Endodermal cell (in vitro differentiated cells): Measurements from ENCODE around the gene CCDC33. TPM values are rescaled to one million over a fixed set of nuclear protein-coding genes. Genes with fewer than 3 reads are reported as not detected.

Experiments used
- DNase-seq: peaks from one replicate; pipeline ENCODE4 v3.0.0-alpha.2; 2017
- H3K27ac ChIP-seq: 2 replicates; pipeline ENCODE4 v1.5.1; 2013; ENCODE audit warnings: mild to moderate bottlenecking, low read depth, low read length, moderate library complexity
- H3K27me3 ChIP-seq: 2 replicates; pipeline ENCODE4 v1.6.1; 2013; ENCODE audit warnings: mild to moderate bottlenecking, low read length, moderate library complexity; ENCODE audit not compliant: insufficient read depth, control insufficient read depth, poor library complexity, severe bottlenecking
- H3K36me3 ChIP-seq: 2 replicates; pipeline ENCODE4 v1.7.0; 2013; ENCODE audit warnings: mild to moderate bottlenecking, low read length, moderate library complexity; ENCODE audit not compliant: control insufficient read depth, insufficient read depth
- H3K4me1 ChIP-seq: one replicate; pipeline ENCODE4 v1.7.0; 2013; ENCODE audit warnings: low read length; ENCODE audit not compliant: control insufficient read depth, insufficient read depth
- H3K4me3 ChIP-seq: 2 replicates; pipeline ENCODE4 v1.5.1; 2013; ENCODE audit warnings: mild to moderate bottlenecking, low read length, moderate library complexity
- H3K9ac ChIP-seq: 2 replicates; pipeline ENCODE4 v1.6.1; 2013; ENCODE audit warnings: mild to moderate bottlenecking, low read length, moderate library complexity; ENCODE audit not compliant: poor library complexity, severe bottlenecking; ENCODE audit errors: extremely low read depth
- H3K9me3 ChIP-seq: 2 replicates; pipeline ENCODE4 v1.6.1; 2013; ENCODE audit warnings: mild to moderate bottlenecking, low read length, moderate library complexity; ENCODE audit not compliant: control insufficient read depth
- H3K27ac Mint-ChIP-seq: 2 replicates; pipeline ENCODE4 v1.8.0; 2020; ENCODE audit warnings: mixed read lengths
- H3K27me3 Mint-ChIP-seq: 2 replicates; pipeline ENCODE4 v1.8.0; 2021; ENCODE audit warnings: mild to moderate bottlenecking, mixed read lengths; ENCODE audit not compliant: insufficient read depth
- H3K36me3 Mint-ChIP-seq: 2 replicates; pipeline ENCODE4 v1.8.0; 2020; ENCODE audit warnings: low read depth, mixed read lengths
- H3K4me1 Mint-ChIP-seq: 2 replicates; pipeline ENCODE4 v1.8.0; 2020; ENCODE audit warnings: mixed read lengths
- H3K4me3 Mint-ChIP-seq: 2 replicates; pipeline ENCODE4 v1.8.0; 2020; ENCODE audit warnings: mild to moderate bottlenecking, moderate library complexity, mixed read lengths
- H3K9me3 Mint-ChIP-seq: 2 replicates; pipeline ENCODE4 v1.8.0; 2020; ENCODE audit warnings: mild to moderate bottlenecking, mixed read lengths
- WGBS, 2 experiments: methylation state at CpG; one replicate each; pipeline versions ENCODE4 v1.1.5 to v1.1.7; 2013; ENCODE audit warnings: missing lambda C conversion rate in 2 of 2, mixed read lengths in 1 of 2; ENCODE audit not compliant: insufficient coverage in 1 of 2, insufficient read length in 1 of 2; 5-methylcytosine and 5-hydroxymethylcytosine counted together
- total RNA-seq, 2 donors: library from RNA; stranded (reverse); fragmentation: NEBNext Ultra II Directional in 1 of 2; extraction: Animal tissue kit (Norgen Biotek cat#: 25700) in 1 of 2; gene quantifications; 2 replicates in 1 of 2; 3 replicates in 1 of 2; pipeline ENCODE4 v1.2.1, GENCODE V29; 2021
- TF ChIP-seq, protein P1 (sequence below): fragments of 200-600 bp; sonication (generic); conservative IDR thresholded peaks from 2 replicates; pipeline ENCODE4 v1.5.0; 2021; ENCODE audit warnings: antibody characterized with exemption, mild to moderate bottlenecking

The CCDC33 gene
- total RNA-seq, 2 donors from 2014 or later = 2.8 to 3.5 TPM

DNA sequence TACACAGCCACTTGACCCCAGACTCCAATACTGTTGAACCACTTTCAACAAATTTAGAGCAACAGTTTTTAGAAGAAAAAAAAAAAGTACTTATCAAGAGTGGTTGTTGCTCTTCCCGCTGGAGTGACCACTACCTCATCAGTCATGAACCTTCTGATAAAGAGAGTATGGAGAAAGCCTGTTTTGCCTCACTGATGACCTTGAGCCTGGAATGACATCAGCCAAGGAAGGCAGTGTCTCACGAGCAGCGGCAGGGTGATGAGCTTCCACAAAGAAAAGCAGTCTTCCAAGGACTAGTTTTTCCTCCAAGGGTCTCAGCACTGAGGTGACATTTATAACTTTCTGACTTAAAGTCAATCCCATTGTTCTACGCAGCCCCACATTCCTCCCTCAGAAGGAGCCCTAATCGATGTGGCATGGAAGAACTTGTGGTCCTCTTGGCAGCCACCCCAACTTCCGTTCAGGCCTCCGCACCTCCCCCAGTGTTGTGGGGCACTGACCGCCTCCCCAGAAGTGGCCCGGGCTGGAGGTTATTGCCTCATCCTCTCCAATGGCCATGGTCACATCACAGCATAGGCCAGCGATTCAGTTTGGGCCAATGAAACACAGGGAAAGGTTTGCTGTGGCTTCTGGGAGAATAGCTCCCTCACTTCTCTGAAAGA, 133.1 kb downstream of the CCDC33 start:
- Histone ChIP-seq H3K9me3 (no peaks in the 10 kb centered on the region), H3K4me3 (no peak overlapping the region), H3K27ac (no peak overlapping the region), H3K9ac (no peak overlapping the region), H3K27me3 (no peaks in the 10 kb centered on the region), H3K36me3 (no peaks in the 10 kb centered on the region), H3K4me1 (peaks cover 8% of the 10 kb centered on the region)
- Mint-ChIP-seq H3K9me3 (no peaks in the 10 kb centered on the region), H3K27ac (peak overlapping the region; percentile 21), H3K4me3 (no peak overlapping the region), H3K36me3 (no peaks in the 10 kb centered on the region), H3K27me3 (peaks cover 2% of the 10 kb centered on the region), H3K4me1 (peaks cover 20% of the 10 kb centered on the region)
- TF ChIP-seq, protein P1, sequence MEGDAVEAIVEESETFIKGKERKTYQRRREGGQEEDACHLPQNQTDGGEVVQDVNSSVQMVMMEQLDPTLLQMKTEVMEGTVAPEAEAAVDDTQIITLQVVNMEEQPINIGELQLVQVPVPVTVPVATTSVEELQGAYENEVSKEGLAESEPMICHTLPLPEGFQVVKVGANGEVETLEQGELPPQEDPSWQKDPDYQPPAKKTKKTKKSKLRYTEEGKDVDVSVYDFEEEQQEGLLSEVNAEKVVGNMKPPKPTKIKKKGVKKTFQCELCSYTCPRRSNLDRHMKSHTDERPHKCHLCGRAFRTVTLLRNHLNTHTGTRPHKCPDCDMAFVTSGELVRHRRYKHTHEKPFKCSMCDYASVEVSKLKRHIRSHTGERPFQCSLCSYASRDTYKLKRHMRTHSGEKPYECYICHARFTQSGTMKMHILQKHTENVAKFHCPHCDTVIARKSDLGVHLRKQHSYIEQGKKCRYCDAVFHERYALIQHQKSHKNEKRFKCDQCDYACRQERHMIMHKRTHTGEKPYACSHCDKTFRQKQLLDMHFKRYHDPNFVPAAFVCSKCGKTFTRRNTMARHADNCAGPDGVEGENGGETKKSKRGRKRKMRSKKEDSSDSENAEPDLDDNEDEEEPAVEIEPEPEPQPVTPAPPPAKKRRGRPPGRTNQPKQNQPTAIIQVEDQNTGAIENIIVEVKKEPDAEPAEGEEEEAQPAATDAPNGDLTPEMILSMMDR = no peak
- WGBS, 2 experiments = 80 to 83% methylated on average over 7 to 10 of the region's 10 CpGs
- no peak for DNase-seq

DNA sequence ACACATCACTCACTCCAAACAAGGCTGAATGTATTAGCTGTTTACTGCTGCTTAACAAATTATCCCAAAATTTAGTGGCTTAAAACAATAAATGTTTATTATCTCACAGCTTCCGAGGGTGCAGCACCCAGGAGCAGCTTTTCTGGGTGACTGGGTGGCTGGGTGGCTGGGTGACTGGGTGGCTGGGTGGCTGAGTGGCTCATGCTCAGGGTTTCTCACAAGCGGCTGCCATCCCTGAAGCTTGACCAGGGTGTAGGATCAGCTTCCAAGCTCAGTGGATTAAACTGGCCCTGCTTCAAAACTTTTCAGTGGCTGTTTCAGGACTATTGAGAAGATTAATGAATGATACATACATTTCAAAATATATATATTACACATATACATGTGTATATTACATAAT, 133.6 kb downstream of the CCDC33 start:
- Histone ChIP-seq H3K9me3 (no peaks in the 10 kb centered on the region), H3K4me1 (peaks cover 7% of the 10 kb centered on the region), H3K4me3 (no peak overlapping the region), H3K27me3 (no peaks in the 10 kb centered on the region), H3K36me3 (no peaks in the 10 kb centered on the region), H3K27ac (no peak overlapping the region), H3K9ac (no peak overlapping the region)
- TF ChIP-seq, protein P1 = no peak
- H3K27ac Mint-ChIP-seq = no peak overlapping the region
- H3K9me3 Mint-ChIP-seq = no peaks in the 10 kb centered on the region
- peaks cover 17% of the 10 kb centered on the region for H3K4me1 Mint-ChIP-seq
- 91% methylated on average over 2 of the region's 2 CpGs; no CpG with 5 or more reads in 1 of the 2 experiments for WGBS, 2 experiments
- H3K4me3 Mint-ChIP-seq = no peak overlapping the region
- no peak for DNase-seq
- no peaks in the 10 kb centered on the region for H3K36me3 Mint-ChIP-seq
- peaks cover 2% of the 10 kb centered on the region for H3K27me3 Mint-ChIP-seq

DNA sequence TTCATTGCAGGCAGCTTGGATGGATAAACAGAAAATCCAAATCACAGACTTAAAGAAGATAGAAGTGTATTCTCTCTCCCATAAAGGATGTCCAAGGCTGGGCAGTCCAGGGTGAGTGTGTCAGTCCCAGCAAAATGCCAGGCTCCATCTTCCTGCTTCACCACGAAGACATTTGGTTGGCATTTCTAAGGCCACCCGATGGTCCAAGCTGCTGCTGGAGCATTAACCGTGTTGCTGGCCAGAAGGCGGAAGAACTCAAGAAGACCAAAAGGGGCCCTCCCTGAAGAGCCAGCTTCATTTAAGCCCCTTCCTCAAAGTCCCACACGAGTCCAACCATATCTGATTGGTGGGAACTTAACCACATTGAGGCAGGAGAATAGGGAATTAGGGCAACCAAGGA, 134.3 kb downstream of the CCDC33 start:
- no peak overlapping the region for H3K4me3 ChIP-seq
- no peaks in the 10 kb centered on the region for H3K9me3 Mint-ChIP-seq
- no peaks in the 10 kb centered on the region for H3K36me3 Mint-ChIP-seq
- no peaks in the 10 kb centered on the region for H3K9me3 ChIP-seq
- peaks cover 2% of the 10 kb centered on the region for H3K27me3 Mint-ChIP-seq
- TF ChIP-seq, protein P1 = no peak
- H3K27me3 ChIP-seq = no peaks in the 10 kb centered on the region
- H3K4me1 Mint-ChIP-seq = peaks cover 16% of the 10 kb centered on the region
- no peak for DNase-seq
- no peak overlapping the region for H3K9ac ChIP-seq
- H3K27ac Mint-ChIP-seq = no peak overlapping the region
- peaks cover under 1% of the 10 kb centered on the region for H3K4me1 ChIP-seq
- H3K4me3 Mint-ChIP-seq = no peak overlapping the region
- H3K36me3 ChIP-seq = no peaks in the 10 kb centered on the region
- no peak overlapping the region for H3K27ac ChIP-seq
- WGBS, 2 experiments = 91 to 96% methylated on average over 5 of the region's 5 CpGs
